Measurements from ENCODE around the gene CNN2. TPM values are rescaled to one million over a fixed set of nuclear protein-coding genes. Genes with fewer than 3 reads are reported as not detected.

The CNN2 gene
- total RNA-seq, 4 donors from 2014 or later, result 79.0 to 125 (median 105) TPM

- intact Hi-C loops (cut with DNase I), result no loop called here
- Histone ChIP-seq H3K9me3 (no peaks in the 10 kb centered on the region), H3K36me3 (peaks cover 7 to 20% (median 10%) of the 10 kb centered on the region in 3 donors), H3K4me1 (peaks cover 56 to 87% (median 67%) of the 10 kb centered on the region in 3 donors), H3K27ac (peak overlapping the region; percentile 89 to 97 (median 94)), H3K27me3 (no peaks in the 10 kb centered on the region), H3K4me3 (no peak overlapping the region)
- DNase-seq, result no peak
- 58 to 63% methylated on average over 4 of the region's 5 CpGs for WGBS, 2 donors
- TF ChIP-seq CTCF (IDR thresholded peaks at IDR 0.05), result no peak
- no peak for TF ChIP-seq POLR2A (IDR thresholded peaks at IDR 0.05)
These were observed 8.0 kb upstream of the CNN2 start for GRCh38 chr19:1018393-1018792.

GRCh38 chr19:1018932-1019615 is 7.3 kb upstream of the CNN2 start:
- H3K27ac ChIP-seq, result peak overlapping the region; percentile 52 to 97 (median 94)
- WGBS, 2 donors, result 10 to 24% methylated on average over 2 to 9 of the region's 17 CpGs
- H3K9me3 ChIP-seq, result no peaks in the 10 kb centered on the region
- intact Hi-C loops (cut with DNase I), result no loop called here
- peaks cover 1 to 14% (median 3%) of the 10 kb centered on the region in 3 donors for H3K36me3 ChIP-seq
- peaks cover 56 to 81% (median 67%) of the 10 kb centered on the region in 3 donors for H3K4me1 ChIP-seq
- H3K27me3 ChIP-seq, result no peaks in the 10 kb centered on the region
- DNase-seq, result no peak
- TF ChIP-seq CTCF (IDR thresholded peaks at IDR 0.05), result no peak
- TF ChIP-seq POLR2A (IDR thresholded peaks at IDR 0.05), result no peak
- H3K4me3 ChIP-seq, result peak overlapping the region; percentile 86 to 95 (median 94)

GRCh38 chr19:1019616-1019961 is 6.8 kb upstream of the CNN2 start:
- peak overlapping the region; percentile 52 to 97 (median 94) for H3K27ac ChIP-seq
- no peak for DNase-seq
- TF ChIP-seq CTCF (IDR thresholded peaks at IDR 0.05) (no peak), POLR2A (IDR thresholded peaks at IDR 0.05) (no peak)
- no CpG with 5 or more reads among the region's 18 CpGs for WGBS, 2 donors
- H3K27me3 ChIP-seq, result no peaks in the 10 kb centered on the region
- H3K36me3 ChIP-seq, result peaks cover 0 to 8% (median 0%) of the 10 kb centered on the region in 3 donors
- peak overlapping the region; percentile 86 to 95 (median 94) for H3K4me3 ChIP-seq
- H3K9me3 ChIP-seq, result no peaks in the 10 kb centered on the region
- H3K4me1 ChIP-seq, result peaks cover 55 to 76% (median 66%) of the 10 kb centered on the region in 3 donors
- intact Hi-C loops (cut with DNase I), result no loop called here

- Histone ChIP-seq H3K27me3 (no peaks in the 10 kb centered on the region), H3K4me1 (peaks cover 49 to 70% (median 60%) of the 10 kb centered on the region in 3 donors), H3K9me3 (no peaks in the 10 kb centered on the region), H3K4me3 (peak overlapping the region; percentile 86 to 95 (median 94)), H3K36me3 (peaks cover 0 to 2% (median 0%) of the 10 kb centered on the region in 3 donors), H3K27ac (peak overlapping the region; percentile 91 to 97 (median 96))
- 0 to 1% methylated on average over 5 to 15 of the region's 60 CpGs for WGBS, 2 donors
- intact Hi-C loops (cut with DNase I), result loop anchor here (5.0 kb wide), 1 partner anchor 82 kb away; the partner anchor contains the start of gene GPX4
- DNase-seq, result no peak
- TF ChIP-seq CTCF (IDR thresholded peaks at IDR 0.05), result no peak
- no peak for TF ChIP-seq POLR2A (IDR thresholded peaks at IDR 0.05)
These were observed 6.2 kb upstream of the CNN2 start for GRCh38 chr19:1019980-1020867.

All from esophagus squamous epithelium (tissue), 5 donors.